Mammary epithelial cell (primary cell): ENCODE measurements around the gene NSUN7.

Source experiments
- CTCF ChIP-seq, 2 donors: IDR thresholded peaks in 1 of 2; conservative IDR thresholded peaks in 1 of 2; 2 replicates each; pipeline ENCODE4 v1.5.1; 2011 to 2012; ENCODE audit warnings: inconsistent platforms in 2 of 2, low read length in 2 of 2, mild to moderate bottlenecking in 2 of 2, control low read depth in 1 of 2, low read depth in 1 of 2; ENCODE audit not compliant: insufficient read depth in 1 of 2; ENCODE audit errors: extremely low read depth in 1 of 2
- EZH2 ChIP-seq: IDR thresholded peaks from 2 replicates; pipeline ENCODE4 v1.6.1; 2012; ENCODE audit warnings: low read length, inconsistent platforms, borderline replicate concordance

GRCh38 chr4:40826821-40827220 lies 77.1 kb downstream of the NSUN7 start:
- TF ChIP-seq CTCF (conservative IDR thresholded peaks at IDR 0.05 in 1 of 2, IDR thresholded peaks at IDR 0.05 in 1 of 2; ENCODE audit: extremely low read depth in 1 of 2, insufficient read depth in 1 of 2, low read depth in 1 of 2, low read length in 2 of 2) (no peak), EZH2 (no peak)
